ENCODE data around the gene S100A6.

S100A6 gene

DNA sequence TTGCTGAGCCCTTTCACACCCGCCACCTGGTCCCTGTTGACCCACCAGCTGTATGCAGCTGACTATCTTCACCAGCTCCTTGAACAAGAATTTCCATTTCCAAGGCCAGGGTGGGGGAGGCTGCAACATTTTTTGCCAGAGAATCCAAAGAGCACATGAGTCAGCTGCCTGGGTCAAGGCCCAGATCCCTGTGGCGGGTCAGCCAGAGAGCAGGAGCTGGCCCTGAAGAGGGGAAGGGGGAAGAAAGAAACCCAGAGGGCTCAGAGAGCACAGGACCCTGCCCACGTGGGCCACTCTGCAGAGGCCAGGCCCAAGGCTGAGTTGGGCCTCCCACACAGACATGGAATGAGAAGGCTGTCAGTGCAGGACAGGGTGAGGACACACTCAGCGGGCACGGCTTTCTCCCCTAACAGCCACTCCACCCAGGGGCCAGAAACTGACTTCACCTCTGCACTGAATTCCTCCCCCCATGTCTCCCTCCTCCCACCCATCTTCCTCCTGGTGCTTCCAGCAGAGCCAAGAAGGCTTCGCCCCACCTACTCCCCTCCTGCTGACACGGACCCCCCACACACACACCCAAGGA is 28.9 kb downstream of the S100A6 start:
- Histone ChIP-seq H3K36me3 (ENCODE audit: insufficient read depth, low read length) (no peaks in the 10 kb centered on the region), H3K4me2 (ENCODE audit: low read length) (peak overlapping the region; percentile 74), H3K4me1 (ENCODE audit: control insufficient read depth, insufficient read depth, low read length) (peaks cover 36% of the 10 kb centered on the region), H3K27me3 (ENCODE audit: control insufficient read depth, insufficient read depth, low read length) (no peaks in the 10 kb centered on the region), H3K9me3 (replicated peaks; ENCODE audit: low read length) (no peaks in the 10 kb centered on the region), H3K4me3 (ENCODE audit: low read length) (no peak overlapping the region), H3K9ac (ENCODE audit: low read depth, low read length) (peak overlapping the region; percentile 49)

- no peaks in the 10 kb centered on the region for H3K27me3 ChIP-seq (ENCODE audit: control insufficient read depth, insufficient read depth, low read length)
- peaks cover 36% of the 10 kb centered on the region for H3K4me1 ChIP-seq (ENCODE audit: control insufficient read depth, insufficient read depth, low read length)
- H3K4me3 ChIP-seq (ENCODE audit: low read length) = peak overlapping the region; percentile 17
- no peaks in the 10 kb centered on the region for H3K36me3 ChIP-seq (ENCODE audit: insufficient read depth, low read length)
- H3K9ac ChIP-seq (ENCODE audit: low read depth, low read length) = no peak overlapping the region
- H3K4me2 ChIP-seq (ENCODE audit: low read length) = peak overlapping the region; percentile 74
- no peaks in the 10 kb centered on the region for H3K9me3 ChIP-seq (replicated peaks; ENCODE audit: low read length)
Measured at GRCh38 chr1:153506386-153506785, 29.4 kb downstream of the S100A6 start.

- H3K27me3 ChIP-seq (ENCODE audit: control insufficient read depth, insufficient read depth, low read length) = peaks cover 1% of the 10 kb centered on the region
- peaks cover 33% of the 10 kb centered on the region for H3K4me1 ChIP-seq (ENCODE audit: control insufficient read depth, insufficient read depth, low read length)
- no peaks in the 10 kb centered on the region for H3K36me3 ChIP-seq (ENCODE audit: insufficient read depth, low read length)
- H3K4me2 ChIP-seq (ENCODE audit: low read length) = no peak overlapping the region
- H3K4me3 ChIP-seq (ENCODE audit: low read length) = no peak overlapping the region
- no peak overlapping the region for H3K9ac ChIP-seq (ENCODE audit: low read depth, low read length)
- H3K9me3 ChIP-seq (replicated peaks; ENCODE audit: low read length) = no peaks in the 10 kb centered on the region
Measured at GRCh38 chr1:153505576-153505975, 30.2 kb downstream of the S100A6 start.

- H3K36me3 ChIP-seq (ENCODE audit: insufficient read depth, low read length) = no peaks in the 10 kb centered on the region
- peaks cover 18% of the 10 kb centered on the region for H3K27me3 ChIP-seq (ENCODE audit: control insufficient read depth, insufficient read depth, low read length)
- H3K9ac ChIP-seq (ENCODE audit: low read depth, low read length) = no peak overlapping the region
- peaks cover 33% of the 10 kb centered on the region for H3K4me1 ChIP-seq (ENCODE audit: control insufficient read depth, insufficient read depth, low read length)
- no peaks in the 10 kb centered on the region for H3K9me3 ChIP-seq (replicated peaks; ENCODE audit: low read length)
- no peak overlapping the region for H3K4me2 ChIP-seq (ENCODE audit: low read length)
- no peak overlapping the region for H3K4me3 ChIP-seq (ENCODE audit: low read length)
Measured at GRCh38 chr1:153503766-153504165, 32.0 kb downstream of the S100A6 start.

- Histone ChIP-seq H3K4me1 (ENCODE audit: control insufficient read depth, insufficient read depth, low read length) (no peaks in the 10 kb centered on the region), H3K36me3 (ENCODE audit: insufficient read depth, low read length) (no peaks in the 10 kb centered on the region), H3K4me2 (ENCODE audit: low read length) (no peak overlapping the region), H3K9ac (ENCODE audit: low read depth, low read length) (no peak overlapping the region), H3K9me3 (replicated peaks; ENCODE audit: low read length) (no peaks in the 10 kb centered on the region), H3K4me3 (ENCODE audit: low read length) (no peak overlapping the region), H3K27me3 (ENCODE audit: control insufficient read depth, insufficient read depth, low read length) (peaks cover 36% of the 10 kb centered on the region)
Measured at GRCh38 chr1:153498746-153499145, 37.0 kb downstream of the S100A6 start.

DNA sequence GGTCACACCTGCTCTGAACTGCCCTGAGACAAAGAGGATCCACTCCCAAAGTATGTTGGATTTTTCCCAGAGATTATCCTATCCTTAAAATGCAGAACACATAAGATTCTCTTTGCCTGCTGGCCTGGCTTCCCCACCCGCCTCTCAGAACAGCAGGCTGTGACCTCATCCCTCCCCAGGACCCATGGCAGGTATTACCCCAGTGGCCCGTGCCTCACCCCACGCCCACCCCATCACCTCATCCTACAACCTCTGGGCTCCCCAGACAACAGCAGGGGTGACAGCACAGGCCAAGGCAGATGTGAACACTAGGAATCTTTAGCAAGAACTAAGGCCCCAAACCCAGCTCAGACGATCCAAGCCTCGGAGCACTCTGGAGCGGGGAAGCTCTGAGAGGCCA is 40.3 kb downstream of the S100A6 start:
- Histone ChIP-seq H3K4me1 (ENCODE audit: control insufficient read depth, insufficient read depth, low read length) (peaks cover 12% of the 10 kb centered on the region), H3K9ac (ENCODE audit: low read depth, low read length) (no peak overlapping the region), H3K4me3 (ENCODE audit: low read length) (no peak overlapping the region), H3K27me3 (ENCODE audit: control insufficient read depth, insufficient read depth, low read length) (peaks cover 39% of the 10 kb centered on the region), H3K9me3 (replicated peaks; ENCODE audit: low read length) (no peaks in the 10 kb centered on the region), H3K36me3 (ENCODE audit: insufficient read depth, low read length) (no peaks in the 10 kb centered on the region), H3K4me2 (ENCODE audit: low read length) (no peak overlapping the region)

DNA sequence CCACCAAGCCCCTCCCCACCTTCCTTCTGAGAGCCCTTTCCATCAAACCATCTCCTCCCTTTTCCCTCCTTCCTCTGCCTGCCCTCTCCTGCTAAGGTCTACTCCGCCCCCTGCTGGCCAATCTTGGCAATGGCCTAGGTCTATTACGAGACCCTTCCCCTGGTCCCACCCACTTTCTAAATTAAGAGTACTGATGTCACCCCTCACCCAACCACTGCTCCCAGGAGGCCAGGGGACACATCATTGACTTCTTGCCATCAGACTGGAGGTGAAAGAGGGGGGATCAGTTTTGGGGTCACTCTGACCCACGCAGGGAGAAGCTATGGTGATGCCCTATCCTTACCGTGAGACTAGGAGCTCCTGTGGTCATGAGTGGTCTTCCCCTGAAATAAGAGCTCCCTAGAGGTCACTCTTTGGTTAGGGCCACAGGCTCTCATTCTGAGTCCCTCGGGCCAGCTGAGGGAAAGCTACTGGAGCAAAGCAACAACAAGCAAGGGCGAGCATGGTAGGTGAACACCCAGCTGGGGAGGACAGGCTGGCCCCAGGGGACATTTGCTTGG is 40.7 kb downstream of the S100A6 start:
- no peak overlapping the region for H3K9ac ChIP-seq (ENCODE audit: low read depth, low read length)
- no peaks in the 10 kb centered on the region for H3K36me3 ChIP-seq (ENCODE audit: insufficient read depth, low read length)
- no peak overlapping the region for H3K4me3 ChIP-seq (ENCODE audit: low read length)
- peaks cover 16% of the 10 kb centered on the region for H3K4me1 ChIP-seq (ENCODE audit: control insufficient read depth, insufficient read depth, low read length)
- peaks cover 35% of the 10 kb centered on the region for H3K27me3 ChIP-seq (ENCODE audit: control insufficient read depth, insufficient read depth, low read length)
- H3K9me3 ChIP-seq (replicated peaks; ENCODE audit: low read length) = no peaks in the 10 kb centered on the region
- no peak overlapping the region for H3K4me2 ChIP-seq (ENCODE audit: low read length)

DNA sequence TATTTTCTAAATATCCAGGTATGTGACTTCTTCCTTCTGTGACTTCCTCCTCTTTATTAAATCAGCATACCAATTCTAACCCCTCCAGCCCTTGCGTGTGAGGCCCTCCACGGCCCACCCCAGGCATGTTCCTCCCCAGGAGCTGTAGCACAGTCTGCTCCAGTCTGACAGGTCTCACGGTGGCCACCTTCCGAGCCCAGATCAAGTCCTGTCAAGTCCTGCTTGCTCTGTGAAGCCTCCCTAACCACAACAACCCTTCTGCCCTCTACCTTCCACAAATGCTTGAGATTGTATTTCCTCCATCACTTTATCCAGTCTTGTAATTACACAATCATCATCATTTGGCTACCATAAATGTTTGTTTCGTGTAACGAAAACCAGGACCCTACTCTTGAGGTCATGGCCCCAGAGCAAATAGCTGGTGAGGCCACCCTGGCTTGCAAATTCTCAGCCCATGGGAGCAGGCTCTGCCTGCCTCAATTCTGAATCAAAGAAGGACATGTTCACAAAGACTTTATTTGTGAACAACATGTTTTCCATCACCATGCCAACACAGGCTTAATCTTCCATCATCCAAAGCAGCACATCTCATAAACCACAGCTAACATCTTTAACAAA is 42.3 kb downstream of the S100A6 start:
- no peak overlapping the region for H3K9ac ChIP-seq (ENCODE audit: low read depth, low read length)
- H3K36me3 ChIP-seq (ENCODE audit: insufficient read depth, low read length) = no peaks in the 10 kb centered on the region
- no peaks in the 10 kb centered on the region for H3K9me3 ChIP-seq (replicated peaks; ENCODE audit: low read length)
- H3K4me1 ChIP-seq (ENCODE audit: control insufficient read depth, insufficient read depth, low read length) = peaks cover 18% of the 10 kb centered on the region
- H3K4me3 ChIP-seq (ENCODE audit: low read length) = no peak overlapping the region
- H3K4me2 ChIP-seq (ENCODE audit: low read length) = no peak overlapping the region
- H3K27me3 ChIP-seq (ENCODE audit: control insufficient read depth, insufficient read depth, low read length) = peaks cover 20% of the 10 kb centered on the region

DNA sequence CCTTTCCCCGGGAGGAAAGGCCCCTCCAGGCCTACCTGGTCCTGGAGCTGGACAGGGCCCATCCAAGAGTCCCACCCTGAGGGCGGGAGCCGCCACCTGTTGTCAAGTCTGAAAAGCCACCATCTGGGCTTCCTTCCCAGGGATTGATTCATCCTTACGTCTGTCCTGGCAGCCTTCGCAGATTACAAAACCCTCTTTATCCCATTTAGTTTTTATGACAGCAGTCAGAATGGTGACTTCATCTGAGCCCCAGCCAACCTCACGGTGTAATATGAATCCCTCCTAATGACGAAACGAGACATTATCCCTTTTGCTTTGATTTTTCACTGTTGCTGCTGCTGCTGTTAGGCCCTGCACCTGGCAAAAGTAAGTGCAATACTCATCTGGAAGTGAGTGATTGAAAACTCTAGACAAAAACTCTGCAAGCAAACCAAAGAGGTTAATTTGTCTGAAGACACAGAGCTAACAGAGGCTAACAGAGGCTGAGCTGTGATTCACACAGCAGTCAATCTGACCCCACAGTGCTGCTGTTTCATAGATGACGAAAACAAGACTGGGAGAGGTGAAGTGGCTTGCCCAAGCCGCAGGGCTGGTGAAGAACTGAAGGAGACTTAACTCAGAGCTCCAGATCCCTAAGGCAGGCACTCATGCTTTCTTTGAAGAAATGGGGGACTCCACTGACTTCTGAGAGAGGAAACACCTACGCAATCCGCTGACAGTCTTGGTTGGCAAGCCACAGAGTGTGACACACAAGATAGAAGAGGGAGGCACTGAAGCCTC is 45.3 kb downstream of the S100A6 start:
- Histone ChIP-seq H3K4me3 (ENCODE audit: low read length) (peak overlapping the region; percentile 33), H3K9me3 (replicated peaks; ENCODE audit: low read length) (no peaks in the 10 kb centered on the region), H3K27me3 (ENCODE audit: control insufficient read depth, insufficient read depth, low read length) (peaks cover 30% of the 10 kb centered on the region), H3K4me2 (ENCODE audit: low read length) (peak overlapping the region; percentile 69), H3K4me1 (ENCODE audit: control insufficient read depth, insufficient read depth, low read length) (peaks cover 18% of the 10 kb centered on the region), H3K36me3 (ENCODE audit: insufficient read depth, low read length) (no peaks in the 10 kb centered on the region), H3K9ac (ENCODE audit: low read depth, low read length) (no peak overlapping the region)

GRCh38 chr1:153488731-153489130 is 47.1 kb downstream of the S100A6 start:
- Histone ChIP-seq H3K4me1 (ENCODE audit: control insufficient read depth, insufficient read depth, low read length) (peaks cover 18% of the 10 kb centered on the region), H3K36me3 (ENCODE audit: insufficient read depth, low read length) (no peaks in the 10 kb centered on the region), H3K4me2 (ENCODE audit: low read length) (no peak overlapping the region), H3K4me3 (ENCODE audit: low read length) (no peak overlapping the region), H3K27me3 (ENCODE audit: control insufficient read depth, insufficient read depth, low read length) (peaks cover 40% of the 10 kb centered on the region), H3K9ac (ENCODE audit: low read depth, low read length) (no peak overlapping the region), H3K9me3 (replicated peaks; ENCODE audit: low read length) (no peaks in the 10 kb centered on the region)

- Histone ChIP-seq H3K9me3 (replicated peaks; ENCODE audit: low read length) (no peaks in the 10 kb centered on the region), H3K9ac (ENCODE audit: low read depth, low read length) (no peak overlapping the region), H3K4me1 (ENCODE audit: control insufficient read depth, insufficient read depth, low read length) (peaks cover 18% of the 10 kb centered on the region), H3K4me3 (ENCODE audit: low read length) (no peak overlapping the region), H3K27me3 (ENCODE audit: control insufficient read depth, insufficient read depth, low read length) (peaks cover 42% of the 10 kb centered on the region), H3K36me3 (ENCODE audit: insufficient read depth, low read length) (no peaks in the 10 kb centered on the region), H3K4me2 (ENCODE audit: low read length) (no peak overlapping the region)
Measured at GRCh38 chr1:153487707-153488106, 48.1 kb downstream of the S100A6 start.
